ENCODE data around the gene KIRREL1. TPM values are rescaled to one million over a fixed set of nuclear protein-coding genes. Genes with fewer than 3 reads are reported as not detected.

The KIRREL1 gene
- total and polyA plus RNA-seq, 2 donors from 2014 or later: 13.7 to 54.9 TPM

DNA sequence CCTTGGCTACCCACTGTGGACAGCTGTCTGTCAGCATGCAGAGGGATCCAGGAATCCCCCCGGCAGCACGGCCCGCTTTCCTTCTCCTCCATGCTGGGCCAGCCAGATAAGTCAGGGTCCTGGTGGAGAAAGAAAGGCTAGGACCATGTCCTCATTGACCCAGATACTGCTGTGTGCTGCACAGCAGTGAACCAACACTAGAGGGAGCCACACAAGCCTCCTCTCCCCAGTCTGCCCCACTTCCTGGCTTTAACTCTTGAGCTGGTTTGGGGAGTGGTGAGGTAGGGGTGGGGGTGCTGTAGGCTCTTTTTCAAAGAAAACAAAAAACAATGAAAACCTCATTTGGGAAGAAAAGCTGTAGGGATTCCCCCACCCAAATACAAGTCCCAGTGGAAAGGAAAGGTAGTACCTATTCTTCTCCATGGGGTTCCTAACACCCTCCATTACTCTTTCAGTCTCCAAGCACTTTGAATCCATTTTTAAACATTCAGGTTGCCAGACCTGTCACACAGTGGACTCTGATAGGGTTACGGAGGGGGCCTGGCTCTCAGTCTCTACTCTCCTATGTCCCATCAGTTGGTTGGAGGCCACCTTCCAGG is 102.4 kb downstream of the KIRREL1 start:
- Histone ChIP-seq H3K9ac (ENCODE audit: low read length in 3 of 3) (no peak overlapping the region), H3K4me1 (ENCODE audit: control insufficient read depth in 2 of 3, insufficient read depth in 2 of 3, low read depth in 1 of 3, low read length in 3 of 3) (no peaks in the 10 kb centered on the region), H3K27me3 (ENCODE audit: control insufficient read depth, insufficient read depth, low read length) (no peaks in the 10 kb centered on the region), H3K27ac (ENCODE audit: low read depth in 2 of 2, low read length in 2 of 2) (no peak overlapping the region), H3K4me3 (ENCODE audit: low read length in 3 of 3) (no peak overlapping the region), H3K36me3 (ENCODE audit: control insufficient read depth in 2 of 3, insufficient read depth in 3 of 3, low read length in 3 of 3) (peaks cover 8 to 17% (median 8%) of the 10 kb centered on the region in 3 donors), H3K9me3 (ENCODE audit: control insufficient read depth in 2 of 3, insufficient read depth in 1 of 3, low read length in 3 of 3) (no peaks in the 10 kb centered on the region)
- TF ChIP-seq, protein P1, sequence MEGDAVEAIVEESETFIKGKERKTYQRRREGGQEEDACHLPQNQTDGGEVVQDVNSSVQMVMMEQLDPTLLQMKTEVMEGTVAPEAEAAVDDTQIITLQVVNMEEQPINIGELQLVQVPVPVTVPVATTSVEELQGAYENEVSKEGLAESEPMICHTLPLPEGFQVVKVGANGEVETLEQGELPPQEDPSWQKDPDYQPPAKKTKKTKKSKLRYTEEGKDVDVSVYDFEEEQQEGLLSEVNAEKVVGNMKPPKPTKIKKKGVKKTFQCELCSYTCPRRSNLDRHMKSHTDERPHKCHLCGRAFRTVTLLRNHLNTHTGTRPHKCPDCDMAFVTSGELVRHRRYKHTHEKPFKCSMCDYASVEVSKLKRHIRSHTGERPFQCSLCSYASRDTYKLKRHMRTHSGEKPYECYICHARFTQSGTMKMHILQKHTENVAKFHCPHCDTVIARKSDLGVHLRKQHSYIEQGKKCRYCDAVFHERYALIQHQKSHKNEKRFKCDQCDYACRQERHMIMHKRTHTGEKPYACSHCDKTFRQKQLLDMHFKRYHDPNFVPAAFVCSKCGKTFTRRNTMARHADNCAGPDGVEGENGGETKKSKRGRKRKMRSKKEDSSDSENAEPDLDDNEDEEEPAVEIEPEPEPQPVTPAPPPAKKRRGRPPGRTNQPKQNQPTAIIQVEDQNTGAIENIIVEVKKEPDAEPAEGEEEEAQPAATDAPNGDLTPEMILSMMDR (IDR thresholded peaks at IDR 0.05; ENCODE audit: borderline replicate concordance, extremely low read depth, insufficient read depth): peak; percentile 60
- FAIRE-seq (no peak), DNase-seq (no peak)
- intact Hi-C loops (cut with DNase I): no loop called here

DNA sequence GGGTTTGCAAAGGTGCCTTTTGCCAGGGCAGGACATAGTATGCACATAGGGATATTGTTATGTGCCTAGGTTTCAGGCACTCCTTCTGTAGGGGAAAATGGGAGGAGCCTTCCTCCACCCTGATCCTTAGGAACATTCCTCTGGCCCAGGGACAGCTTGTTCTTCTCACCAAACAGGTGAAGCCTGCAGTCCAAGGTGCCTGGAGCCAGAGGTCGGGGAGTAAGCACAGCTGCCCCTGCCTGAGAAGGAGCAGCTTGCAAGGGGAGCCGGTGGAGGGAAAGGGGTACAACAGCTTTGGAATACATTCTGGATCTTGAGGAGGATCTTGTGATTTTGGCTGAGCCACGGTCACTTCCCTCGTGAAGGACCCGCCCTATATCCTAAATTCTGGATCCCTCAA is 104.8 kb downstream of the KIRREL1 start:
- DNase-seq (no peak), FAIRE-seq (no peak)
- H3K4me1 ChIP-seq (ENCODE audit: control insufficient read depth in 2 of 3, insufficient read depth in 2 of 3, low read depth in 1 of 3, low read length in 3 of 3): peaks cover 0 to 4% (median 0%) of the 10 kb centered on the region in 3 donors
- intact Hi-C loops (cut with DNase I): no loop called here
- no peak overlapping the region for H3K4me3 ChIP-seq (ENCODE audit: low read length in 3 of 3)
- H3K27me3 ChIP-seq (ENCODE audit: control insufficient read depth, insufficient read depth, low read length): no peaks in the 10 kb centered on the region
- no peaks in the 10 kb centered on the region for H3K9me3 ChIP-seq (ENCODE audit: control insufficient read depth in 2 of 3, insufficient read depth in 1 of 3, low read length in 3 of 3)
- H3K9ac ChIP-seq (ENCODE audit: low read length in 3 of 3): no peak overlapping the region
- peaks cover 2 to 4% (median 3%) of the 10 kb centered on the region in 3 donors for H3K36me3 ChIP-seq (ENCODE audit: control insufficient read depth in 2 of 3, insufficient read depth in 3 of 3, low read length in 3 of 3)
- no peak overlapping the region for H3K27ac ChIP-seq (ENCODE audit: low read depth in 2 of 2, low read length in 2 of 2)
- TF ChIP-seq, protein P1 (IDR thresholded peaks at IDR 0.05; ENCODE audit: borderline replicate concordance, extremely low read depth, insufficient read depth): no peak

DNA sequence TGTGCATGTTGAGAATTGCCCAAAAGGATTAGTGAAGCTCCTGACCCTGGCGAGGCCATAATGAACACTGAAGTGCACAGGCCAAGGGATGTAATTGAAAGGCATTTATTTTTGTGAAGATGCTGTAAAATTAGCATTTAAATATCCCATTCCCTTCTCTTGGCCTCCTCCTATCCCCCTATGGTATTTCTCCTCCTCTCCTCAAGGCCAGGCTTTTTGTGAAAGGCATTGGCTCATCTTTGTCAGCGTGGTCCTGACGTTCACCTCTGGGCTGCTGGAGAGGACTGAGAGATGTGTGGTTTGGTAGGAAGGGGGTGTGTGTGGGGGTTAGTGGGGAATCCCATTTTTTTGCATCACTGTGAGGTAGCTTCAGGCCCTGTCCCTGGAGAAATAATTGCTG is 105.7 kb downstream of the KIRREL1 start:
- intact Hi-C loops (cut with DNase I): no loop called here

More for the DNA sequence above, 105.7 kb downstream of the KIRREL1 start:
- DNase-seq: no peak
- Histone ChIP-seq H3K27ac (ENCODE audit: low read depth in 2 of 2, low read length in 2 of 2) (no peak overlapping the region), H3K4me1 (ENCODE audit: control insufficient read depth in 2 of 3, insufficient read depth in 2 of 3, low read depth in 1 of 3, low read length in 3 of 3) (peaks cover 0 to 4% (median 0%) of the 10 kb centered on the region in 3 donors), H3K36me3 (ENCODE audit: control insufficient read depth in 2 of 3, insufficient read depth in 3 of 3, low read length in 3 of 3) (peaks cover 0 to 2% (median 0%) of the 10 kb centered on the region in 3 donors), H3K27me3 (ENCODE audit: control insufficient read depth, insufficient read depth, low read length) (no peaks in the 10 kb centered on the region), H3K4me3 (ENCODE audit: low read length in 3 of 3) (no peak overlapping the region), H3K9me3 (ENCODE audit: control insufficient read depth in 2 of 3, insufficient read depth in 1 of 3, low read length in 3 of 3) (no peaks in the 10 kb centered on the region), H3K9ac (ENCODE audit: low read length in 3 of 3) (no peak overlapping the region)
- TF ChIP-seq, protein P1 (IDR thresholded peaks at IDR 0.05; ENCODE audit: borderline replicate concordance, extremely low read depth, insufficient read depth): no peak
- no peak for FAIRE-seq

All from kidney (tissue), 14 donors.